Endometrial microvascular endothelial cells (primary cell): ENCODE measurements around the gene CDK18. TPM values are rescaled to one million over a fixed set of nuclear protein-coding genes. Genes with fewer than 3 reads are reported as not detected.

Experiments used
- in situ Hi-C: cut with HindIII; loops from 2 replicates; pipeline ENCODE4 v1.10.0; 2017; ENCODE audit warnings: low sequenced_read_pairs, low pct_unique_long_range_greater_than_20kb; ENCODE audit errors: inconsistent ontology term
- total RNA-seq: library from RNA; depleted of rRNA; stranded (reverse); fragments of >200 nt; gene quantifications from one replicate; pipeline ENCODE4 v1.2.3, GENCODE V29; 2015; ENCODE audit errors: inconsistent ontology term

CDK18 gene
- total RNA-seq: 0.93 TPM

GRCh38 chr1:205504311-205505075, at the start of gene CDK18:
Gene CDK18, plus strand, starts transcription at chr1:205504669. Its CDS starts 18,499 bp downstream, at chr1:205523168.
- in situ Hi-C loops: no loop called here

- in situ Hi-C loops: no loop called here
These were observed 49.5 kb upstream of the CDK18 start for GRCh38 chr1:205454903-205455335.

GRCh38 chr1:205455581-205456382, 48.7 kb upstream of the CDK18 start, which contains the start of gene BLACAT1:
Gene BLACAT1, minus strand, starts transcription at chr1:205456045.
- in situ Hi-C loops: no loop called here

GRCh38 chr1:205456383-205456867, 48.0 kb upstream of the CDK18 start:
- in situ Hi-C loops: no loop called here

- in situ Hi-C loops: no loop called here
These were observed 47.4 kb upstream of the CDK18 start for GRCh38 chr1:205456868-205457745.

GRCh38 chr1:205458777-205459566, 45.5 kb upstream of the CDK18 start:
- in situ Hi-C loops: no loop called here

GRCh38 chr1:205465392-205465791, 39.1 kb upstream of the CDK18 start:
- in situ Hi-C loops: no loop called here

GRCh38 chr1:205466595-205467220, 37.8 kb upstream of the CDK18 start:
- in situ Hi-C loops: no loop called here

- in situ Hi-C loops: no loop called here
These were observed 34.3 kb upstream of the CDK18 start for GRCh38 chr1:205470131-205470530.

GRCh38 chr1:205472737-205473441, 31.6 kb upstream of the CDK18 start:
- in situ Hi-C loops: no loop called here

GRCh38 chr1:205473475-205473874, 31.0 kb upstream of the CDK18 start:
- in situ Hi-C loops: no loop called here

- in situ Hi-C loops: no loop called here
These were observed 30.5 kb upstream of the CDK18 start for GRCh38 chr1:205473966-205474365.

- in situ Hi-C loops: no loop called here
These were observed 29.9 kb upstream of the CDK18 start for GRCh38 chr1:205474571-205474970.

GRCh38 chr1:205475855-205476254, 28.6 kb upstream of the CDK18 start:
- in situ Hi-C loops: no loop called here

- in situ Hi-C loops: no loop called here
These were observed 27.8 kb upstream of the CDK18 start for GRCh38 chr1:205476648-205477047.

GRCh38 chr1:205477121-205477758, 27.2 kb upstream of the CDK18 start:
- in situ Hi-C loops: no loop called here

GRCh38 chr1:205477759-205478247, 26.7 kb upstream of the CDK18 start:
- in situ Hi-C loops: no loop called here
